Spleen (tissue), 11 donors: ENCODE results near the gene RBM12. TPM values are rescaled to one million over a fixed set of nuclear protein-coding genes. Genes with fewer than 3 reads are reported as not detected.

Experiments
- DNase-seq: peaks from one replicate; pipeline ENCODE4 v3.0.0-alpha.2; 2020
- H3K27ac ChIP-seq, 8 donors: fragments of 200-600 bp; sonication (generic) in 7 of 8; 1 replicate in 4 of 8; 2 replicates in 4 of 8; pipeline versions ENCODE4 v1.5.0 to v1.8.0; 2016 to 2021; ENCODE audit warnings: inconsistent platforms in 4 of 8, mild to moderate bottlenecking in 4 of 8, moderate library complexity in 1 of 8
- H3K27me3 ChIP-seq, 7 donors: fragments of 200-600 bp; sonication (generic) in 6 of 7; replicated peaks in 1 of 7; 1 replicate in 4 of 7; 2 replicates in 3 of 7; pipeline versions ENCODE4 v1.5.0 to v1.8.0; 2016 to 2021; ENCODE audit warnings: inconsistent platforms in 3 of 7, mild to moderate bottlenecking in 1 of 7
- H3K36me3 ChIP-seq, 6 donors: fragments of 200-600 bp; sonication (generic) in 5 of 6; 1 replicate in 4 of 6; 2 replicates in 2 of 6; pipeline versions ENCODE4 v1.5.0 to v1.8.0; 2016 to 2021; ENCODE audit warnings: inconsistent platforms in 2 of 6
- H3K4me1 ChIP-seq, 6 donors: fragments of 200-600 bp; sonication (generic) in 5 of 6; 1 replicate in 3 of 6; 2 replicates in 3 of 6; pipeline versions ENCODE4 v1.5.0 to v1.8.0; 2016 to 2021; ENCODE audit warnings: inconsistent platforms in 3 of 6
- H3K4me3 ChIP-seq, 8 donors: fragments of 200-600 bp; sonication (generic) in 7 of 8; 1 replicate in 4 of 8; 2 replicates in 4 of 8; pipeline versions ENCODE4 v1.5.0 to v1.8.0; 2016 to 2021; ENCODE audit warnings: inconsistent platforms in 4 of 8, mild to moderate bottlenecking in 4 of 8, moderate library complexity in 2 of 8
- H3K9me3 ChIP-seq, 8 donors: fragments of 200-600 bp; sonication (generic) in 7 of 8; 1 replicate in 4 of 8; 2 replicates in 4 of 8; pipeline versions ENCODE4 v1.5.0 to v1.8.0; 2016 to 2021; ENCODE audit warnings: inconsistent platforms in 4 of 8
- CTCF ChIP-seq, 11 experiments: fragments of 200-600 bp in 7 of 11; fragments of 450-650 bp in 4 of 11; sonication (generic) in 4 of 11; IDR thresholded peaks in 8 of 11; conservative IDR thresholded peaks in 3 of 11; 1 replicate in 7 of 11; 2 replicates in 4 of 11; pipeline versions ENCODE4 v1.4.0 to v1.8.0; 2016 to 2021; ENCODE audit warnings: antibody characterized with exemption in 11 of 11, inconsistent platforms in 4 of 11, mild to moderate bottlenecking in 1 of 11
- POLR2A ChIP-seq, 3 donors: fragments of 450-650 bp; IDR thresholded peaks; one replicate each; pipeline ENCODE4 v1.5.1; 2017; ENCODE audit warnings: antibody characterized with exemption in 3 of 3, mild to moderate bottlenecking in 1 of 3
- POLR2AphosphoS5 ChIP-seq, 3 donors: sonication (generic); formaldehyde crosslinking; IDR thresholded peaks; one replicate each; pipeline ENCODE4 v1.5.1; 2017; ENCODE audit warnings: antibody characterized with exemption in 3 of 3
- WGBS, 5 donors: extraction: QIAGEN DNeasy Blood & Tissue Kit in 3 of 5; methylation state at CpG; one replicate each; pipeline versions ENCODE4 v1.1.5 to v1.1.7; 2013 to 2018; 5-methylcytosine and 5-hydroxymethylcytosine counted together
- intact Hi-C: fragments of 100-400 bp; cut with DNase I; formaldehyde crosslinking; loops from one replicate; pipeline ENCODE4 v1.15.0; 2023; ENCODE audit warnings: low total_unique reads
- polyA plus RNA-seq, 3 donors: library from polyadenylated mRNA; stranded (reverse); fragments of 200-250 nt; gene quantifications; one replicate each; pipeline ENCODE4 v1.2.1, GENCODE V29; 2013
- total RNA-seq, 7 donors: library from RNA; depleted of rRNA in 3 of 7; stranded (reverse); fragments of >200 nt in 3 of 7; fragmentation: NEBNext Ultra II Directional in 4 of 7; extraction: Animal tissue kit (Norgen Biotek cat#: 25700) in 4 of 7; gene quantifications; one replicate each; pipeline versions ENCODE4 v1.1.0 to v1.2.1, GENCODE V29; 2016 to 2021
- donor health status: healthy with polysubstance abuse.
- donor health status: DM: no; HTN: no; CAD: no; lungs with moderate emphysema.
- donor health status: DM: no; HTN: no; CAD: no.
- donor health status: Bipolar disorder and iron deficiency.
- donor health status: healthy.
- donor health status: DM: no; HTN: no; CAD: no.
- donor health status: DM: yes; HTN: yes; CAD: no.

The RBM12 gene
- total and polyA plus RNA-seq, 10 donors: 10.6 to 100 (median 51.4) TPM

GRCh38 chr20:35674921-35675320, 10.2 kb upstream of the RBM12 start:
- Histone ChIP-seq H3K9me3 (no peaks in the 10 kb centered on the region), H3K27ac (no peak overlapping the region), H3K4me3 (no peak overlapping the region), H3K36me3 (peaks cover 0 to 100% (median 59%) of the 10 kb centered on the region in 6 donors), H3K4me1 (no peaks in the 10 kb centered on the region), H3K27me3 (no peaks in the 10 kb centered on the region)
- intact Hi-C loops: no loop called here
- no peak for TF ChIP-seq CTCF (IDR thresholded peaks at IDR 0.05 in 8 of 11, conservative IDR thresholded peaks at IDR 0.05 in 3 of 11)
- no peak for TF ChIP-seq POLR2AphosphoS5 (IDR thresholded peaks at IDR 0.05)
- TF ChIP-seq POLR2A (IDR thresholded peaks at IDR 0.05): no peak
- DNase-seq: no peak
- WGBS, 5 donors: 92 to 98% (median 96%) methylated on average over 8 of the region's 8 CpGs

GRCh38 chr20:35673884-35674283, 9.2 kb upstream of the RBM12 start:
- Histone ChIP-seq H3K27ac (no peak overlapping the region), H3K9me3 (no peaks in the 10 kb centered on the region), H3K4me3 (no peak overlapping the region), H3K4me1 (no peaks in the 10 kb centered on the region), H3K27me3 (no peaks in the 10 kb centered on the region), H3K36me3 (peaks cover 0 to 100% (median 69%) of the 10 kb centered on the region in 6 donors)
- no peak for DNase-seq
- intact Hi-C loops: no loop called here
- TF ChIP-seq POLR2A (IDR thresholded peaks at IDR 0.05) (no peak), CTCF (IDR thresholded peaks at IDR 0.05 in 8 of 11, conservative IDR thresholded peaks at IDR 0.05 in 3 of 11) (no peak), POLR2AphosphoS5 (IDR thresholded peaks at IDR 0.05) (no peak)
- 75 to 91% (median 86%) methylated on average over 4 of the region's 4 CpGs for WGBS, 5 donors

- intact Hi-C loops: no loop called here
- DNase-seq: no peak
- Histone ChIP-seq H3K9me3 (no peaks in the 10 kb centered on the region), H3K27ac (no peak overlapping the region), H3K36me3 (peaks cover 0 to 73% (median 60%) of the 10 kb centered on the region in 6 donors), H3K4me1 (peaks cover 0 to 8% (median 4%) of the 10 kb centered on the region in 6 donors), H3K4me3 (no peak overlapping the region), H3K27me3 (no peaks in the 10 kb centered on the region)
- 78 to 100% (median 90%) methylated on average over 1 of the region's 1 CpG for WGBS, 5 donors
- no peak for TF ChIP-seq CTCF (IDR thresholded peaks at IDR 0.05 in 8 of 11, conservative IDR thresholded peaks at IDR 0.05 in 3 of 11)
- TF ChIP-seq POLR2AphosphoS5 (IDR thresholded peaks at IDR 0.05): no peak
- TF ChIP-seq POLR2A (IDR thresholded peaks at IDR 0.05): no peak
Observed at GRCh38 chr20:35669681-35670080, 5.0 kb upstream of the RBM12 start.

- no peak overlapping the region for H3K4me3 ChIP-seq
- no peak for DNase-seq
- TF ChIP-seq POLR2A (IDR thresholded peaks at IDR 0.05): no peak
- TF ChIP-seq POLR2AphosphoS5 (IDR thresholded peaks at IDR 0.05): no peak
- no peak for TF ChIP-seq CTCF (IDR thresholded peaks at IDR 0.05 in 8 of 11, conservative IDR thresholded peaks at IDR 0.05 in 3 of 11)
- H3K27me3 ChIP-seq: no peaks in the 10 kb centered on the region
- H3K27ac ChIP-seq: no peak overlapping the region
- H3K9me3 ChIP-seq: no peaks in the 10 kb centered on the region
- peaks cover 0 to 68% (median 55%) of the 10 kb centered on the region in 6 donors for H3K36me3 ChIP-seq
- H3K4me1 ChIP-seq: peaks cover 0 to 8% (median 4%) of the 10 kb centered on the region in 6 donors
- intact Hi-C loops: no loop called here
- 91 to 99% (median 95%) methylated on average over 4 to 5 of the region's 5 CpGs for WGBS, 5 donors
Observed at GRCh38 chr20:35669221-35669620, 4.5 kb upstream of the RBM12 start.
